Endothelial cell of umbilical vein (primary cell): ENCODE results near the gene EIF2B2. TPM values are rescaled to one million over a fixed set of nuclear protein-coding genes. Genes with fewer than 3 reads are reported as not detected.

Experiments used
- BruUV-seq: library from RNA; stranded (reverse); fragments of 400-500 nt; replicated peaks from 2 replicates; lab custom pipeline; 2021; lab: Mats Ljungman, UMichigan
- CTCF ChIA-PET: fragments of 300-600, 350-600 bp; sonication (Branson Sonifier 250); formaldehyde crosslinking; loops from one replicate; lab custom pipeline; 2021; ENCODE audit warnings: antibody characterized with exemption, inconsistent platforms; lab: Charles Lee
- POLR2A ChIA-PET: fragments of 300-600, 350-600 bp; sonication (Branson Sonifier 250); formaldehyde crosslinking; loops from one replicate; lab custom pipeline; 2021; ENCODE audit warnings: antibody characterized with exemption, inconsistent platforms; lab: Charles Lee
- DNase-seq: peaks from one replicate; pipeline ENCODE4 v3.0.0-alpha.2; 2011; ENCODE audit warnings: low read depth, low spot score
- FAIRE-seq: peaks from 2 replicates; lab custom pipeline; 2011; peaks lifted over from hg19 to GRCh38; lab: Jason Lieb, UNC
- H2AFZ ChIP-seq: 2 replicates; pipeline ENCODE4 v1.6.0; 2012; ENCODE audit warnings: low read depth, low read length, control low read depth, inconsistent platforms
- H3K27ac ChIP-seq: 2 replicates; pipeline ENCODE4 v1.5.1; 2011; ENCODE audit warnings: low read depth, mild to moderate bottlenecking, control low read depth, low read length, moderate library complexity; ENCODE audit not compliant: insufficient read depth
- H3K27me3 ChIP-seq, 2 experiments: 2 replicates each; pipeline versions ENCODE4 v1.6.0 to v1.6.1; 2011; ENCODE audit warnings: low read length in 2 of 2, mixed read lengths in 1 of 2; ENCODE audit not compliant: control insufficient read depth in 2 of 2, insufficient read depth in 2 of 2
- H3K36me3 ChIP-seq, 2 experiments: 2 replicates in 1 of 2; 3 replicates in 1 of 2; pipeline ENCODE4 v1.5.1; 2011; ENCODE audit warnings: low read length in 2 of 2, mild to moderate bottlenecking in 1 of 2, moderate library complexity in 1 of 2; ENCODE audit not compliant: control insufficient read depth in 2 of 2, insufficient read depth in 2 of 2; ENCODE audit errors: extremely low read depth in 1 of 2
- H3K4me1 ChIP-seq: 3 replicates; pipeline ENCODE4 v1.5.1; 2011; ENCODE audit warnings: mild to moderate bottlenecking, low read length; ENCODE audit not compliant: control insufficient read depth, insufficient read depth; ENCODE audit errors: extremely low read depth
- H3K4me2 ChIP-seq: 2 replicates; pipeline ENCODE4 v1.6.1; 2011; ENCODE audit warnings: low read length, control low read depth, mixed read lengths; ENCODE audit not compliant: insufficient read depth
- H3K4me3 ChIP-seq, 3 experiments: fragments of 200-600 bp in 1 of 3; sonication (generic), shearing (Covaris generic) in 1 of 3; replicated peaks in 1 of 3; 2 replicates each; pipeline ENCODE4 v1.5.1; 2011 to 2016; ENCODE audit warnings: control low read depth in 3 of 3, low read length in 3 of 3, mild to moderate bottlenecking in 2 of 3, inconsistent platforms in 1 of 3, low read depth in 1 of 3, moderate library complexity in 1 of 3; ENCODE audit not compliant: insufficient read depth in 1 of 3
- H3K79me2 ChIP-seq: 2 replicates; pipeline ENCODE4 v1.6.0; 2012; ENCODE audit warnings: low read length, inconsistent platforms; ENCODE audit not compliant: control insufficient read depth, insufficient read depth
- H3K9ac ChIP-seq: replicated peaks from 2 replicates; pipeline ENCODE3; 2011; ENCODE audit warnings: low read length, control low read depth; ENCODE audit not compliant: insufficient read depth; ENCODE audit errors: extremely low read depth
- H3K9me1 ChIP-seq: replicated peaks from 3 replicates; pipeline ENCODE4 v1.6.0; 2011; ENCODE audit warnings: mild to moderate bottlenecking, low read length; ENCODE audit not compliant: control insufficient read depth, insufficient read depth; ENCODE audit errors: extremely low read depth
- H3K9me3 ChIP-seq: replicated peaks from 2 replicates; pipeline ENCODE4 v1.5.1; 2012; ENCODE audit warnings: low read length, inconsistent platforms; ENCODE audit not compliant: control insufficient read depth, insufficient read depth
- H4K20me1 ChIP-seq: replicated peaks from 2 replicates; pipeline ENCODE3; 2011; ENCODE audit warnings: mild to moderate bottlenecking, low read length; ENCODE audit not compliant: control insufficient read depth, insufficient read depth; ENCODE audit errors: extremely low read depth
- EZH2 ChIP-seq: IDR thresholded peaks from 2 replicates; pipeline ENCODE4 v1.6.1; 2012; ENCODE audit warnings: borderline replicate concordance, low read depth, mild to moderate bottlenecking, moderate library complexity, low read length, inconsistent platforms; ENCODE audit not compliant: severe bottlenecking
- FOS ChIP-seq: IDR thresholded peaks from 2 replicates; pipeline ENCODE4 v1.6.1; 2011; ENCODE audit warnings: mild to moderate bottlenecking, low read length, moderate library complexity, borderline replicate concordance; ENCODE audit not compliant: insufficient read depth
- GATA2 ChIP-seq: IDR thresholded peaks from 2 replicates; pipeline ENCODE4 v1.7.0; 2011; ENCODE audit warnings: low read depth, mild to moderate bottlenecking, moderate library complexity, mixed read lengths, low read length; ENCODE audit not compliant: insufficient read length, insufficient read depth
- JUN ChIP-seq: IDR thresholded peaks from 2 replicates; pipeline ENCODE4 v1.6.1; 2011; ENCODE audit warnings: borderline replicate concordance, low read depth; ENCODE audit not compliant: insufficient read length, insufficient read depth
- MYC ChIP-seq: IDR thresholded peaks from one replicate; pipeline ENCODE4 v1.6.1; 2011; ENCODE audit warnings: mild to moderate bottlenecking, low read depth, low read length
- POLR2A ChIP-seq: IDR thresholded peaks from 2 replicates; pipeline ENCODE4 v1.6.1; 2012; ENCODE audit warnings: low read depth, mild to moderate bottlenecking, control low read depth, low read length
- POLR2AphosphoS5 ChIP-seq: IDR thresholded peaks from 2 replicates; pipeline ENCODE4 v1.6.1; 2012; ENCODE audit warnings: low read depth, mild to moderate bottlenecking, control low read depth, low read length, moderate library complexity; ENCODE audit not compliant: insufficient read depth
- dilution Hi-C: fragments of 300-500 bp; cut with MboI; formaldehyde crosslinking; loops from one replicate; pipeline ENCODE4 v1.15.0; 2019; ENCODE audit warnings: low sequenced_read_pairs; ENCODE audit not compliant: extremely low pct_ligation_motif_present
- intact Hi-C: fragments of 100-400 bp; cut with micrococcal nuclease; formaldehyde crosslinking; loops from one replicate; pipeline ENCODE4 v1.10.0; 2022
- polyA plus RNA-seq, 4 experiments: library from polyadenylated mRNA; depleted of rRNA in 3 of 4; stranded (reverse) in 3 of 4; unstranded in 1 of 4; fragments of >200 nt; gene quantifications; 2 replicates each; pipeline versions ENCODE4 v1.2.1 to v1.2.3, GENCODE V29; 2011 to 2012; ENCODE audit warnings: missing spikeins in 1 of 4
- total RNA-seq: library from RNA; stranded (reverse); gene quantifications from 2 replicates; pipeline ENCODE4 v1.2.3, GENCODE V29; 2021
- TF ChIP-seq, protein P1 (sequence below), 2 donors: IDR thresholded peaks; 1 replicate in 1 of 2; 2 replicates in 1 of 2; pipeline ENCODE4 v1.5.1; 2011; ENCODE audit warnings: low read length in 2 of 2, mild to moderate bottlenecking in 2 of 2, moderate library complexity in 2 of 2, control low read depth in 1 of 2, inconsistent platforms in 1 of 2, low read depth in 1 of 2; ENCODE audit not compliant: insufficient read depth in 1 of 2; ENCODE audit errors: extremely low read depth in 1 of 2
- TF ChIP-seq, protein P2 (sequence below): IDR thresholded peaks from 2 replicates; pipeline ENCODE4 v1.6.1; 2011; ENCODE audit not compliant: insufficient read depth, insufficient read length

EIF2B2 gene
- total and polyA plus RNA-seq, 2 donors (not counting 3 experiments of a cell fraction or from before 2014, with no cell fraction given): 97.0 to 143 TPM

GRCh38 chr14:74980731-74981461 is 21.8 kb upstream of the EIF2B2 start:
- Histone ChIP-seq H3K27me3 (no peaks in the 10 kb centered on the region), H3K4me2 (no peak overlapping the region), H3K79me2 (no peaks in the 10 kb centered on the region), H3K9me3 (no peaks in the 10 kb centered on the region), H2AFZ (peak overlapping the region; percentile 42), H3K4me1 (peaks cover 53% of the 10 kb centered on the region), H3K9me1 (no peaks in the 10 kb centered on the region), H3K36me3 (no peaks in the 10 kb centered on the region), H3K9ac (peak overlapping the region; percentile 79), H3K27ac (peak overlapping the region; percentile 98), H3K4me3 (no peak overlapping the region), H4K20me1 (no peaks in the 10 kb centered on the region)
- peak; percentile 53 for TF ChIP-seq GATA2
- TF ChIP-seq MYC: no peak
- TF ChIP-seq JUN: no peak
- TF ChIP-seq EZH2: no peak
- TF ChIP-seq, protein P1, sequence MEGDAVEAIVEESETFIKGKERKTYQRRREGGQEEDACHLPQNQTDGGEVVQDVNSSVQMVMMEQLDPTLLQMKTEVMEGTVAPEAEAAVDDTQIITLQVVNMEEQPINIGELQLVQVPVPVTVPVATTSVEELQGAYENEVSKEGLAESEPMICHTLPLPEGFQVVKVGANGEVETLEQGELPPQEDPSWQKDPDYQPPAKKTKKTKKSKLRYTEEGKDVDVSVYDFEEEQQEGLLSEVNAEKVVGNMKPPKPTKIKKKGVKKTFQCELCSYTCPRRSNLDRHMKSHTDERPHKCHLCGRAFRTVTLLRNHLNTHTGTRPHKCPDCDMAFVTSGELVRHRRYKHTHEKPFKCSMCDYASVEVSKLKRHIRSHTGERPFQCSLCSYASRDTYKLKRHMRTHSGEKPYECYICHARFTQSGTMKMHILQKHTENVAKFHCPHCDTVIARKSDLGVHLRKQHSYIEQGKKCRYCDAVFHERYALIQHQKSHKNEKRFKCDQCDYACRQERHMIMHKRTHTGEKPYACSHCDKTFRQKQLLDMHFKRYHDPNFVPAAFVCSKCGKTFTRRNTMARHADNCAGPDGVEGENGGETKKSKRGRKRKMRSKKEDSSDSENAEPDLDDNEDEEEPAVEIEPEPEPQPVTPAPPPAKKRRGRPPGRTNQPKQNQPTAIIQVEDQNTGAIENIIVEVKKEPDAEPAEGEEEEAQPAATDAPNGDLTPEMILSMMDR (IDR thresholded peaks at IDR 0.05; ENCODE audit: extremely low read depth in 1 of 2, insufficient read depth in 1 of 2, low read depth in 1 of 2, low read length in 2 of 2): no peak
- peak; percentile 4 for TF ChIP-seq FOS
- peak; percentile 97 for TF ChIP-seq POLR2AphosphoS5
- TF ChIP-seq POLR2A: peak; percentile 73
- TF ChIP-seq, protein P2, sequence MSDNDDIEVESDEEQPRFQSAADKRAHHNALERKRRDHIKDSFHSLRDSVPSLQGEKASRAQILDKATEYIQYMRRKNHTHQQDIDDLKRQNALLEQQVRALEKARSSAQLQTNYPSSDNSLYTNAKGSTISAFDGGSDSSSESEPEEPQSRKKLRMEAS: no peak
- dilution Hi-C loops: no loop called here
- ChIA-PET POLR2A (interaction anchor here (1.5 to 2.6 kb wide), 2 partner anchors 16 to 26 kb away, joined by 7 to 19 read pairs; partner anchors contain the start of gene PGF), CTCF (interaction anchor here (0.6 to 3.4 kb wide), 11 partner anchors 8 to 107 kb away, joined by 3 to 20 read pairs (median 5); partner anchors contain the start of gene PGF)
- TSS peak; percentile 27 for BruUV-seq
- intact Hi-C loops: loop anchor here (1.0 kb wide), 1 partner anchor 8 kb away; no protein-coding TSS in a partner anchor
- peak; percentile 67 for DNase-seq
- FAIRE-seq: peak; percentile 98
